HCT116 (cell line): ENCODE results near the gene DAPK2. TPM values are rescaled to one million over a fixed set of nuclear protein-coding genes. Genes with fewer than 3 reads are reported as not detected.

ENCODE experiments used
- ATAC-seq: fragments of 200-7000 bp; cut with Tn5 transposase; 2 replicates; pipeline ENCODE4 v1.9.1; 2020; ENCODE audit warnings: mild to moderate bottlenecking, moderate library complexity
- BruUV-seq: library from RNA; stranded (reverse); fragments of 400-500 nt; replicated peaks from 2 replicates; lab custom pipeline; 2021; lab: Mats Ljungman, UMichigan
- CTCF ChIA-PET: fragments of 300-600 bp; sonication (Branson Sonifier 250); formaldehyde crosslinking; loops from one replicate; lab custom pipeline; 2021; ENCODE audit warnings: antibody characterized with exemption; lab: Charles Lee
- POLR2A ChIA-PET: fragments of 300-600, 350-600 bp; sonication (Branson Sonifier 250); formaldehyde crosslinking; loops from one replicate; lab custom pipeline; 2021; ENCODE audit warnings: antibody characterized with exemption; lab: Charles Lee
- RAD21 ChIA-PET, 2 experiments: fragments of 300-600 bp; sonication (Branson Sonifier 250); formaldehyde crosslinking; loops; one replicate each; lab custom pipeline; 2023; ENCODE audit warnings: low total read pairs in 2 of 2; ENCODE audit not compliant: uncharacterized antibody in 2 of 2, unreplicated experiment in 2 of 2, low non-redundant PET in 1 of 2; lab: Charles Lee
- DNase-seq: peaks from one replicate; pipeline ENCODE4 v3.0.0-alpha.2; 2010; ENCODE audit warnings: low read depth, low spot score
- H2AFZ ChIP-seq: fragments of 200-600 bp; shearing (Covaris generic), sonication (generic); 2 replicates; pipeline ENCODE4 v1.6.1; 2017; ENCODE audit warnings: low read depth, mixed run types, mixed read lengths, antibody characterized with exemption, low read length; ENCODE audit not compliant: poor library complexity, severe bottlenecking
- H3K27ac ChIP-seq: 2 replicates; pipeline ENCODE4 v1.5.1; 2012; ENCODE audit warnings: low read depth, low read length
- H3K27me3 ChIP-seq: fragments of 200-600 bp; sonication (generic); 2 replicates; pipeline ENCODE4 v1.6.1; 2016; ENCODE audit warnings: mixed run types, low read length, mixed read lengths; ENCODE audit not compliant: insufficient read depth
- H3K36me3 ChIP-seq, 2 experiments: fragments of 200-500 bp in 1 of 2; fragments of 200-600 bp in 1 of 2; sonication (Bioruptor generic) in 1 of 2; sonication (generic) in 1 of 2; 2 replicates each; pipeline versions ENCODE4 v1.5.1 to v1.6.1; 2014 to 2016; ENCODE audit warnings: low read length in 2 of 2, inconsistent platforms in 1 of 2, mixed read lengths in 1 of 2, mixed run types in 1 of 2; ENCODE audit not compliant: insufficient read depth in 2 of 2, control insufficient read depth in 1 of 2
- H3K4me1 ChIP-seq, 2 experiments: fragments of 200-600 bp in 1 of 2; sonication (generic) in 1 of 2; 2 replicates each; pipeline versions ENCODE4 v1.5.1 to v1.6.1; 2012 to 2017; ENCODE audit warnings: low read length in 2 of 2, inconsistent platforms in 1 of 2, mild to moderate bottlenecking in 1 of 2, mixed read lengths in 1 of 2, mixed run types in 1 of 2, moderate library complexity in 1 of 2; ENCODE audit not compliant: insufficient read depth in 2 of 2, control insufficient read depth in 1 of 2
- H3K4me2 ChIP-seq: fragments of 200-600 bp; sonication (generic); 2 replicates; pipeline ENCODE4 v1.6.1; 2017; ENCODE audit warnings: mixed run types, low read length, mixed read lengths
- H3K4me3 ChIP-seq, 2 experiments: fragments of 200-600 bp in 1 of 2; sonication (generic) in 1 of 2; replicated peaks in 1 of 2; 2 replicates each; pipeline ENCODE4 v1.5.1; 2011 to 2016; ENCODE audit warnings: low read length in 2 of 2, control low read depth in 1 of 2, low read depth in 1 of 2, mild to moderate bottlenecking in 1 of 2, mixed read lengths in 1 of 2, mixed run types in 1 of 2
- H3K79me2 ChIP-seq: fragments of 200-600 bp; sonication (generic); 2 replicates; pipeline ENCODE4 v1.6.1; 2017; ENCODE audit warnings: mild to moderate bottlenecking, mixed run types, low read length, moderate library complexity, mixed read lengths; ENCODE audit not compliant: insufficient read depth
- H3K9ac ChIP-seq: fragments of 200-600 bp; sonication (generic); 2 replicates; pipeline ENCODE4 v1.6.1; 2016; ENCODE audit warnings: low read length, mixed read lengths
- H3K9me2 ChIP-seq: fragments of 200-600 bp; sonication (generic), shearing (Covaris generic); 2 replicates; pipeline ENCODE4 v1.6.1; 2017; ENCODE audit warnings: mixed run types, mild to moderate bottlenecking, moderate library complexity; ENCODE audit not compliant: insufficient read depth
- H3K9me3 ChIP-seq, 2 experiments: fragments of 200-500 bp in 1 of 2; fragments of 200-600 bp in 1 of 2; sonication (Bioruptor generic) in 1 of 2; sonication (generic) in 1 of 2; 2 replicates each; pipeline ENCODE4 v1.6.1; 2014 to 2017; ENCODE audit warnings: low read length in 2 of 2, mixed read lengths in 2 of 2, inconsistent platforms in 1 of 2, low read depth in 1 of 2, mild to moderate bottlenecking in 1 of 2, mixed run types in 1 of 2, moderate library complexity in 1 of 2; ENCODE audit not compliant: control insufficient read depth in 1 of 2, insufficient read depth in 1 of 2
- H4K20me1 ChIP-seq: fragments of 200-600 bp; sonication (generic), shearing (Covaris generic); 2 replicates; pipeline ENCODE4 v1.6.1; 2017; ENCODE audit warnings: mixed run types, mild to moderate bottlenecking, moderate library complexity; ENCODE audit not compliant: insufficient read depth
- ATF3 ChIP-seq: IDR thresholded peaks from 2 replicates; pipeline ENCODE4 v1.6.1; 2012
- CBX3 ChIP-seq: IDR thresholded peaks from 2 replicates; pipeline ENCODE4 v1.6.1; 2012; ENCODE audit warnings: low read depth
- CEBPB ChIP-seq: IDR thresholded peaks from 2 replicates; pipeline ENCODE4 v1.6.1; 2012; ENCODE audit warnings: low read depth
- CTCF ChIP-seq, 3 experiments: fragments of 200-600 bp in 1 of 3; sonication (generic) in 1 of 3; IDR thresholded peaks in 2 of 3; conservative IDR thresholded peaks in 1 of 3; 2 replicates each; pipeline ENCODE4 v1.5.1; 2012 to 2017; ENCODE audit warnings: low read depth in 2 of 3, low read length in 2 of 3, antibody characterized with exemption in 1 of 3, borderline replicate concordance in 1 of 3, control low read depth in 1 of 3, mild to moderate bottlenecking in 1 of 3, mixed read lengths in 1 of 3, mixed run types in 1 of 3, moderate library complexity in 1 of 3; ENCODE audit not compliant: insufficient read depth in 1 of 3
- EGR1 ChIP-seq: IDR thresholded peaks from 2 replicates; pipeline ENCODE4 v1.6.1; 2012; ENCODE audit warnings: low read depth
- EZH2 ChIP-seq: fragments of 200-600 bp; sonication (generic); IDR thresholded peaks from 2 replicates; pipeline ENCODE4 v1.6.1; 2017; ENCODE audit warnings: antibody characterized with exemption, mixed run types
- EZH2phosphoT487 ChIP-seq: fragments of 200-600 bp; IDR thresholded peaks from 2 replicates; pipeline ENCODE4 v1.6.1; 2018; ENCODE audit warnings: antibody characterized with exemption, borderline replicate concordance
- JUND ChIP-seq: IDR thresholded peaks from 2 replicates; pipeline ENCODE4 v1.6.1; 2012
- MAX ChIP-seq: IDR thresholded peaks from 2 replicates; pipeline ENCODE4 v1.6.1; 2012
- POLR2A ChIP-seq: IDR thresholded peaks from 2 replicates; pipeline ENCODE4 v1.7.0; 2011; ENCODE audit warnings: borderline replicate concordance; ENCODE audit not compliant: insufficient read depth, insufficient read length; ENCODE audit errors: extremely low read depth
- POLR2AphosphoS5 ChIP-seq: IDR thresholded peaks from 2 replicates; pipeline ENCODE4 v1.6.1; 2011; ENCODE audit warnings: mild to moderate bottlenecking, low read depth, low read length, moderate library complexity
- RAD21 ChIP-seq: IDR thresholded peaks from 2 replicates; pipeline ENCODE4 v1.6.1; 2012; ENCODE audit warnings: low read depth, mild to moderate bottlenecking
- REST ChIP-seq: IDR thresholded peaks from 2 replicates; pipeline ENCODE4 v1.6.1; 2012; ENCODE audit warnings: low read depth
- SIN3A ChIP-seq: IDR thresholded peaks from 2 replicates; pipeline ENCODE4 v1.6.1; 2012; ENCODE audit warnings: low read depth
- SP1 ChIP-seq: IDR thresholded peaks from 2 replicates; pipeline ENCODE4 v1.6.1; 2012; ENCODE audit warnings: low read depth
- SRF ChIP-seq: IDR thresholded peaks from 2 replicates; pipeline ENCODE4 v1.6.1; 2012; ENCODE audit warnings: low read depth
- YY1 ChIP-seq: IDR thresholded peaks from 2 replicates; pipeline ENCODE4 v1.6.1; 2011; ENCODE audit warnings: low read length, low read depth, moderate library complexity, mild to moderate bottlenecking; ENCODE audit not compliant: insufficient replicate concordance; ENCODE audit errors: extremely low read depth
- ZBTB33 ChIP-seq: IDR thresholded peaks from 2 replicates; pipeline ENCODE4 v1.6.1; 2011; ENCODE audit warnings: mild to moderate bottlenecking, low read length, moderate library complexity; ENCODE audit not compliant: insufficient replicate concordance; ENCODE audit errors: extremely low read depth
- ZFX ChIP-seq: fragments of 450-650 bp; IDR thresholded peaks from 2 replicates; pipeline ENCODE4 v1.6.1; 2017
- ZNF274 ChIP-seq: fragments of 200-500 bp; sonication (Bioruptor generic); IDR thresholded peaks from 2 replicates; pipeline ENCODE4 v1.6.1; 2014; ENCODE audit warnings: mild to moderate bottlenecking, low read depth, low read length, inconsistent platforms
- intact Hi-C: fragments of 100-400 bp; cut with micrococcal nuclease; formaldehyde crosslinking; loops from 2 replicates; pipeline ENCODE4 v1.10.0; 2022
- total RNA-seq: library from RNA; stranded (reverse); gene quantifications from one replicate; pipeline ENCODE4 v1.2.1, GENCODE V29; 2021; ENCODE audit not compliant: unreplicated experiment

Gene DAPK2
- total RNA-seq, 1 experiment from 2014 or later: 4.8 TPM

- Histone ChIP-seq H3K27ac (no peak overlapping the region), H2AFZ (no peak overlapping the region), H3K36me3 (no peaks in the 10 kb centered on the region), H3K79me2 (no peaks in the 10 kb centered on the region), H3K4me2 (no peak overlapping the region), H3K4me3 (no peak overlapping the region), H3K9me2 (no peaks in the 10 kb centered on the region), H3K9me3 (no peaks in the 10 kb centered on the region), H3K4me1 (no peaks in the 10 kb centered on the region), H4K20me1 (no peaks in the 10 kb centered on the region), H3K9ac (no peak overlapping the region), H3K27me3 (no peaks in the 10 kb centered on the region)
- ChIA-PET POLR2A (no interaction called here), CTCF (no interaction called here), RAD21 (no interaction called here)
- ATAC-seq: no peak
- DNase-seq: no peak
- intact Hi-C loops: no loop called here
- TF ChIP-seq JUND (no peak), EGR1 (no peak), SRF (no peak), SIN3A (no peak), MAX (no peak), POLR2A (no peak), EZH2phosphoT487 (no peak), SP1 (no peak), CBX3 (no peak), CEBPB (no peak), ATF3 (no peak), CTCF (IDR thresholded peaks at IDR 0.05 in 2 of 3, conservative IDR thresholded peaks at IDR 0.05 in 1 of 3; ENCODE audit: borderline replicate concordance in 1 of 3, insufficient read depth in 1 of 3, low read depth in 2 of 3, low read length in 2 of 3) (no peak), ZBTB33 (no peak), POLR2AphosphoS5 (no peak), EZH2 (no peak), REST (no peak), ZNF274 (no peak), ZFX (no peak), RAD21 (no peak), YY1 (no peak)
- BruUV-seq: no TSS peak
Observed at GRCh38 chr15:63992300-63992699, 54.0 kb downstream of the DAPK2 start.
